GM06990 (cell line): ENCODE results near the gene AUH.

ENCODE experiments used
- DNase-seq: peaks from one replicate; pipeline ENCODE4 v3.0.0-alpha.2; 2011; ENCODE audit not compliant: insufficient read length; ENCODE audit errors: extremely low read depth
- H3K27me3 ChIP-seq: replicated peaks from 2 replicates; pipeline ENCODE4 v1.6.0; 2011; ENCODE audit warnings: low read length; ENCODE audit not compliant: control insufficient read depth, insufficient read depth
- H3K36me3 ChIP-seq: 2 replicates; pipeline ENCODE4 v1.5.1; 2011; ENCODE audit warnings: low read length; ENCODE audit not compliant: control insufficient read depth, insufficient read depth
- H3K4me3 ChIP-seq: replicated peaks from 2 replicates; pipeline ENCODE4 v1.5.1; 2011; ENCODE audit warnings: low read depth, mild to moderate bottlenecking, control low read depth, low read length
- TF ChIP-seq, protein P1 (sequence below): IDR thresholded peaks from 2 replicates; pipeline ENCODE4 v1.5.1; 2011; ENCODE audit warnings: low read length, control low read depth, mild to moderate bottlenecking, inconsistent platforms; ENCODE audit not compliant: insufficient read depth, poor library complexity, severe bottlenecking

AUH gene

DNA sequence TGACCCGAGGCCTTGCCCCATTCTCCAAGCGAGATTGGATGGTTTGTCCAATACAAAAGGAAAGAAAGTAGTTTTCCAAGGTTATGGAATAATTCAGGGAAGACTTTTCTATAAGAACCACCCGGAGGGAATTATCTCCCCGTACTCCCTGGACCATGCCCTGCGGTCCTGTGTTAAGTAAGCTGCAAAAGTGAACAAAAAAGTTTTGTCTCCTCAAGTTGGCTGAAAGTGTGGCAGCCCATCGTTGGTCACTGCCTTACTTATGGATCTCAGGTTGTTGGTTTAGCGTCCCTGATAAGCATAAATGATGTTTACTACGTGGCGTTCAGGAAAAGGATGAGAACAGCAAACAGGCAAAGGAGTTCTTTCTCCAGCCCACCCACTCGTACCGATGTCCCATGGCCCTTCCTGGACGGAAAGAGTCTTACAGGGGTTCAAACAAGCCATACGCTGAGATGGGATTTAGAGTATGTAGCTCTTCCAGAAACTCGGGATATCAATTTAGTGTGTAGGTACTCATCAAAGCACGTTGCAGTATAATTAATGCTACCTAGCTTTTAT, 413 bp upstream of the AUH start:
- Histone ChIP-seq H3K36me3 (no peaks in the 10 kb centered on the region), H3K27me3 (no peaks in the 10 kb centered on the region), H3K4me3 (no peak overlapping the region)
- no peak for DNase-seq
- TF ChIP-seq, protein P1, sequence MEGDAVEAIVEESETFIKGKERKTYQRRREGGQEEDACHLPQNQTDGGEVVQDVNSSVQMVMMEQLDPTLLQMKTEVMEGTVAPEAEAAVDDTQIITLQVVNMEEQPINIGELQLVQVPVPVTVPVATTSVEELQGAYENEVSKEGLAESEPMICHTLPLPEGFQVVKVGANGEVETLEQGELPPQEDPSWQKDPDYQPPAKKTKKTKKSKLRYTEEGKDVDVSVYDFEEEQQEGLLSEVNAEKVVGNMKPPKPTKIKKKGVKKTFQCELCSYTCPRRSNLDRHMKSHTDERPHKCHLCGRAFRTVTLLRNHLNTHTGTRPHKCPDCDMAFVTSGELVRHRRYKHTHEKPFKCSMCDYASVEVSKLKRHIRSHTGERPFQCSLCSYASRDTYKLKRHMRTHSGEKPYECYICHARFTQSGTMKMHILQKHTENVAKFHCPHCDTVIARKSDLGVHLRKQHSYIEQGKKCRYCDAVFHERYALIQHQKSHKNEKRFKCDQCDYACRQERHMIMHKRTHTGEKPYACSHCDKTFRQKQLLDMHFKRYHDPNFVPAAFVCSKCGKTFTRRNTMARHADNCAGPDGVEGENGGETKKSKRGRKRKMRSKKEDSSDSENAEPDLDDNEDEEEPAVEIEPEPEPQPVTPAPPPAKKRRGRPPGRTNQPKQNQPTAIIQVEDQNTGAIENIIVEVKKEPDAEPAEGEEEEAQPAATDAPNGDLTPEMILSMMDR = no peak

DNA sequence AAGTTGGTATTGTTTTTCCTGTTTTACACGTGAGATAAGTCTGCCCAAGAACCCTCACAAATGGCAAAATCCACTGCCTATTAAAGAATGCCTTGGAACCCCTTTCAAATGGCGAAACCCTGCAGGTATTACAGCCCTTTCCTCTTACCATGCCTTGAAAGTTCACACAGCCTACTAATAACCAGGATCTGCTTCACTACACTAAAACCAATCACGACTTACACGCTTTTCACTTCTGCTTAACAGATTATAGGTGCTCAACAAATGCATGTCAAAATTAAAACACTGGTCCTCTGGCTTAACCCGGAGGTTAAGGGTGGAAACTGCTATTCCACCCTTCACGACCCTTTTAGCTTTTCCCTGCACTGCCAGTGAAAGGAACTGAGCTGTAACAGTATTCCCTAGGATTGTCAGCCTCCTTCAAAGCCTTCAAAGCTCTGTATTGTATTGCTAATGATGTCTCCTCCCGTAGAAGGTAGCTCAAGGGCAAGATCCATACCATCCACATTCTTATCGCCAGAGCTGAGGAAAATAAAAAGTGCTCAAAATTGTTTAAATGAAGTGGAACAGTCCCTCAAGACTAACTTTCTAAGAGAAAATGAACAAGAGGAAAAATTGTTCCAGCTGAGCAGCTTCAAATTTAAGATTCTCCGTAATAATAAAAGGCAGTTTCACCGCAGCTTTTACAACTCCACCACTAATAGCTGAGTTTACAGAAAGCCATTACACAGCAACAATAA, 997 bp downstream of the AUH start:
- TF ChIP-seq, protein P1 = no peak
- Histone ChIP-seq H3K36me3 (no peaks in the 10 kb centered on the region), H3K27me3 (no peaks in the 10 kb centered on the region), H3K4me3 (peak overlapping the region; percentile 78)
- DNase-seq = no peak

DNA sequence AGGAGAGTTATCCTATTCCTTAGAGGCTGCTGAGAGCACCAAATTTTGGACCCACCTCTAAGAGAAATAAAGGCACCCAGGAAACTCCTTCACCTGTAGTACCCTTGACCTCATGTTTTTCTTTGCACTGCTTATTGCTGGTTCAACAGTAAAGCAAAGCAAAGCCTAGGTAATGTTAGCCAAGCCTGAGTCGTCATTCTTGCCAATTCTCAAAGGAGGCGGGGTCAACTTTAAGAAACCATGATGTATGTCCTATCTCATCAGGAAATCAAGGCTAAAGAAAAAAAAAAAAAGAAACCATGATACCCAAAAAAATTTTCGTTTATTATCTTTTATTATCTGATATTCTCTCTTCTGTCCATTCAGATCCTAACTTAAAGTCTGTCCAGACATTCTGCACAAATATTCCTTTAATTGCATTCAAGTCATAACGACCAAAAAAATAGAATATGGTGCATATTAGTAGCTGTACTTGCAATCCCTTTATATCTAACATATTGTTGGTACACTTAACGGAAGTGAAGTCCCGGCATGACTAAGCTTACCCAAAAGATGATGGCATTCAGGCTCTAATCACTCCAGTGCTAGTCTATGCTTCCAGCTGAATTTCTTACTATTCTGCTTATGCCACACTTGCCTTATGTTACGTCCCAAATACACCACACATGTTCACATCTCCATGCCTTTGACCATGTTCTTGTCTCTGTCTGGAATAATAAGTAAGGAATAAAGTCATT, 1.8 kb downstream of the AUH start:
- no peak overlapping the region for H3K4me3 ChIP-seq
- H3K36me3 ChIP-seq = no peaks in the 10 kb centered on the region
- no peak for DNase-seq
- TF ChIP-seq, protein P1 = no peak
- H3K27me3 ChIP-seq = no peaks in the 10 kb centered on the region

DNA sequence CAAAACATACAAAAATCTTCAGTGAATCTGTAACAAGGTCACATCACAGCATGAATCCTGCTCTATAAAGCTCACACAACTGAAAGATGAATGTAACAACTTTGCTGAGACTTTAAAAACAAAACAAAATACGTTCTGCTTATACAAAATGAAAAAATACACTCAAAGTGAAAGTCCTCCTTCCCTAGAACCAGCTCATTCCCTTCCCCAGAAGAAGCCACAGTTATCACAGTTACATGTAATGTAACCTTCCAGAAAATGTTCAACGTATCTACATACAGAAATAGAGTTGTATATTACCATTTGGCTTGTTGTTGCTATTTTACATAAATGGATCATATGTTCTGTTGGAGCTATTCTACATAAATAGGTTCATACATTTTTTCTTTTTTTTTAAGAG, 2.6 kb downstream of the AUH start:
- H3K36me3 ChIP-seq = no peaks in the 10 kb centered on the region
- TF ChIP-seq, protein P1 = no peak

DNA sequence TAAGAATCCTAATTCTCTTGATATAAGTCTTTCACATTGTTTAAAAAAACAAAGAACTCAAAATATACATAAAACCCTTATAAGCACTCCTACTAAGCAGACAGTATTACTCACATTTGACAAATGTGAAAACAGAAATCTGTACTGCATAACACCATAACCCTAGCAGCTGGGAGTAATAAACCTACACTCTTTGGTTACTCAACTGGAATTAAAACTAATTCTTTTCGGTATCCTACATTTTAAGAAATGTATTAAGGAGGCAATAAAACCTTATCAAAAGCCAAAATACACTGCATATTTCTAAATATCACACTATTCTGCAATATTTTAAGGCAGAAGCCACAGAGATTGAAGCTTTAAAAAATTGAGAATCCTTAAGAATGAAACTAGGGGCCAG, 6.8 kb downstream of the AUH start:
- Histone ChIP-seq H3K4me3 (no peak overlapping the region), H3K27me3 (no peaks in the 10 kb centered on the region), H3K36me3 (no peaks in the 10 kb centered on the region)
- DNase-seq = no peak
- TF ChIP-seq, protein P1 = no peak

More for the DNA sequence above, 2.6 kb downstream of the AUH start:
- no peaks in the 10 kb centered on the region for H3K27me3 ChIP-seq
- H3K4me3 ChIP-seq = no peak overlapping the region; the same call in 1 of the 2 replicates
- no peak for DNase-seq
